Rectal smooth muscle tissue (tissue), 1 donor: ENCODE data around the gene FHOD3.

Source experiments
- H3K27ac ChIP-seq: one replicate; pipeline ENCODE4 v1.7.0; 2013; ENCODE audit warnings: low read depth, low read length, inconsistent platforms
- H3K27me3 ChIP-seq: one replicate; pipeline ENCODE4 v1.7.0; 2013; ENCODE audit warnings: low read length; ENCODE audit not compliant: control insufficient read depth, insufficient read depth
- H3K36me3 ChIP-seq: one replicate; pipeline ENCODE4 v1.7.0; 2013; ENCODE audit warnings: low read length; ENCODE audit not compliant: control insufficient read depth, insufficient read depth
- H3K4me1 ChIP-seq: one replicate; pipeline ENCODE4 v1.7.0; 2013; ENCODE audit warnings: low read length; ENCODE audit not compliant: control insufficient read depth, insufficient read depth
- H3K4me3 ChIP-seq: one replicate; pipeline ENCODE4 v1.7.0; 2013; ENCODE audit warnings: low read length
- H3K9ac ChIP-seq: one replicate; pipeline ENCODE4 v1.7.0; 2013; ENCODE audit warnings: low read length

FHOD3 gene

GRCh38 chr18:36693931-36694620 is 396.6 kb downstream of the FHOD3 start:
- peaks cover 18% of the 10 kb centered on the region for H3K4me1 ChIP-seq
- H3K27me3 ChIP-seq, result no peaks in the 10 kb centered on the region
- H3K27ac ChIP-seq, result peak overlapping the region; percentile 81
- H3K36me3 ChIP-seq, result no peaks in the 10 kb centered on the region
- H3K4me3 ChIP-seq, result peak overlapping the region; percentile 46
- H3K9ac ChIP-seq, result no peak overlapping the region

GRCh38 chr18:36695806-36696205 is 398.3 kb downstream of the FHOD3 start:
- Histone ChIP-seq H3K4me1 (peaks cover 13% of the 10 kb centered on the region), H3K27ac (no peak overlapping the region), H3K4me3 (no peak overlapping the region)

GRCh38 chr18:36697905-36698304 is 400.4 kb downstream of the FHOD3 start:
- no peaks in the 10 kb centered on the region for H3K27me3 ChIP-seq
- H3K36me3 ChIP-seq, result no peaks in the 10 kb centered on the region
- H3K9ac ChIP-seq, result no peak overlapping the region
- H3K27ac ChIP-seq, result no peak overlapping the region
- H3K4me1 ChIP-seq, result peaks cover 2% of the 10 kb centered on the region
- H3K4me3 ChIP-seq, result no peak overlapping the region

More at GRCh38 chr18:36695806-36696205, 398.3 kb downstream of the FHOD3 start:
- no peaks in the 10 kb centered on the region for H3K36me3 ChIP-seq
- no peak overlapping the region for H3K9ac ChIP-seq
- no peaks in the 10 kb centered on the region for H3K27me3 ChIP-seq

- H3K27me3 ChIP-seq, result no peaks in the 10 kb centered on the region
- no peak overlapping the region for H3K27ac ChIP-seq
- H3K4me3 ChIP-seq, result no peak overlapping the region
- H3K4me1 ChIP-seq, result peaks cover 5% of the 10 kb centered on the region
- H3K36me3 ChIP-seq, result no peaks in the 10 kb centered on the region
- H3K9ac ChIP-seq, result no peak overlapping the region
Observed at GRCh38 chr18:36700955-36701354, 403.4 kb downstream of the FHOD3 start.

- Histone ChIP-seq H3K4me1 (peaks cover 6% of the 10 kb centered on the region), H3K4me3 (no peak overlapping the region), H3K9ac (no peak overlapping the region), H3K27ac (no peak overlapping the region), H3K36me3 (no peaks in the 10 kb centered on the region), H3K27me3 (no peaks in the 10 kb centered on the region)
Observed at GRCh38 chr18:36702401-36703013, 405.0 kb downstream of the FHOD3 start.

- no peak overlapping the region for H3K4me3 ChIP-seq
- peaks cover 6% of the 10 kb centered on the region for H3K4me1 ChIP-seq
- no peaks in the 10 kb centered on the region for H3K27me3 ChIP-seq
- no peak overlapping the region for H3K27ac ChIP-seq
- H3K36me3 ChIP-seq, result no peaks in the 10 kb centered on the region
- no peak overlapping the region for H3K9ac ChIP-seq
Observed at GRCh38 chr18:36704156-36704555, 406.6 kb downstream of the FHOD3 start.

GRCh38 chr18:36706134-36706881 is 408.8 kb downstream of the FHOD3 start:
- H3K9ac ChIP-seq, result no peak overlapping the region
- peaks cover 7% of the 10 kb centered on the region for H3K4me1 ChIP-seq
- no peak overlapping the region for H3K27ac ChIP-seq

GRCh38 chr18:36708366-36708765 is 410.9 kb downstream of the FHOD3 start:
- Histone ChIP-seq H3K27ac (no peak overlapping the region), H3K4me1 (peaks cover 15% of the 10 kb centered on the region), H3K36me3 (no peaks in the 10 kb centered on the region), H3K4me3 (no peak overlapping the region), H3K27me3 (no peaks in the 10 kb centered on the region), H3K9ac (no peak overlapping the region)

More at GRCh38 chr18:36706134-36706881, 408.8 kb downstream of the FHOD3 start:
- H3K4me3 ChIP-seq, result no peak overlapping the region
- no peaks in the 10 kb centered on the region for H3K27me3 ChIP-seq
- no peaks in the 10 kb centered on the region for H3K36me3 ChIP-seq

GRCh38 chr18:36709315-36709714 is 411.8 kb downstream of the FHOD3 start:
- no peaks in the 10 kb centered on the region for H3K27me3 ChIP-seq
- no peak overlapping the region for H3K27ac ChIP-seq
- no peak overlapping the region for H3K9ac ChIP-seq
- H3K4me3 ChIP-seq, result no peak overlapping the region
- H3K4me1 ChIP-seq, result peaks cover 15% of the 10 kb centered on the region
- H3K36me3 ChIP-seq, result no peaks in the 10 kb centered on the region

GRCh38 chr18:36711014-36711725 is 413.7 kb downstream of the FHOD3 start:
- no peaks in the 10 kb centered on the region for H3K27me3 ChIP-seq
- H3K36me3 ChIP-seq, result no peaks in the 10 kb centered on the region
- H3K27ac ChIP-seq, result peak overlapping the region; percentile 61
- peaks cover 9% of the 10 kb centered on the region for H3K4me1 ChIP-seq
- no peak overlapping the region for H3K9ac ChIP-seq
- no peak overlapping the region for H3K4me3 ChIP-seq

- peaks cover 9% of the 10 kb centered on the region for H3K4me1 ChIP-seq
- no peak overlapping the region for H3K4me3 ChIP-seq
- no peaks in the 10 kb centered on the region for H3K36me3 ChIP-seq
- peak overlapping the region; percentile 61 for H3K27ac ChIP-seq
- H3K27me3 ChIP-seq, result no peaks in the 10 kb centered on the region
- H3K9ac ChIP-seq, result peak overlapping the region; percentile 2
Observed at GRCh38 chr18:36711813-36712444, 414.4 kb downstream of the FHOD3 start.

GRCh38 chr18:36714476-36714875 is 417.0 kb downstream of the FHOD3 start:
- Histone ChIP-seq H3K27ac (no peak overlapping the region), H3K9ac (no peak overlapping the region), H3K27me3 (no peaks in the 10 kb centered on the region), H3K4me3 (no peak overlapping the region), H3K36me3 (no peaks in the 10 kb centered on the region), H3K4me1 (peaks cover 9% of the 10 kb centered on the region)
